OCI-LY7 (cell line): ENCODE results near the gene C11orf16. TPM values are rescaled to one million over a fixed set of nuclear protein-coding genes. Genes with fewer than 3 reads are reported as not detected.
A peak's percentile ranks its signal among the peaks of the same experiment; 100 is the strongest.
"Not testable (repeated sequence)": the region's sequence is repeated elsewhere in the genome, so short reads cannot be mapped to it uniquely, and the experiment has no call there.

Source experiments
- BruUV-seq: library from RNA; stranded (reverse); fragments of 400-500 nt; replicated peaks from 2 replicates; lab custom pipeline; 2021; lab: Mats Ljungman, UMichigan
- CTCF ChIA-PET: fragments of 300-600 bp; sonication (Branson Sonifier 250); formaldehyde crosslinking; loops from one replicate; lab custom pipeline; 2022; ENCODE audit warnings: antibody characterized with exemption; ENCODE audit not compliant: unreplicated experiment; lab: Charles Lee
- POLR2A ChIA-PET: fragments of 300-600 bp; sonication (Branson Sonifier 250); formaldehyde crosslinking; loops from one replicate; lab custom pipeline; 2022; ENCODE audit warnings: antibody characterized with exemption; lab: Charles Lee
- DNase-seq: peaks from one replicate; pipeline ENCODE4 v3.0.0-alpha.2; 2015; ENCODE audit warnings: low spot score
- H2AFZ ChIP-seq: fragments of 200-600 bp; sonication (generic), shearing (Covaris generic); 2 replicates; pipeline ENCODE4 v1.6.1; 2014; ENCODE audit warnings: mild to moderate bottlenecking, antibody characterized with exemption, low read length, moderate library complexity
- H3K27ac ChIP-seq: fragments of 200-600 bp; sonication (generic); 2 replicates; pipeline ENCODE4 v1.5.1; 2014; ENCODE audit warnings: mixed run types, low read depth, mild to moderate bottlenecking, moderate library complexity, low read length, inconsistent platforms; ENCODE audit not compliant: poor library complexity, severe bottlenecking
- H3K36me3 ChIP-seq: fragments of 200-600 bp; sonication (generic); 2 replicates; pipeline ENCODE4 v1.6.1; 2014; ENCODE audit warnings: mild to moderate bottlenecking, antibody characterized with exemption, low read length, moderate library complexity, mixed read lengths; ENCODE audit not compliant: insufficient read depth
- H3K4me1 ChIP-seq: fragments of 200-600 bp; sonication (generic); 2 replicates; pipeline ENCODE4 v1.5.1; 2014; ENCODE audit warnings: mild to moderate bottlenecking, low read length; ENCODE audit not compliant: insufficient read depth, poor library complexity, severe bottlenecking
- H3K4me2 ChIP-seq: fragments of 200-600 bp; sonication (generic); 2 replicates; pipeline ENCODE4 v1.6.1; 2014; ENCODE audit warnings: mild to moderate bottlenecking, low read length
- H3K4me3 ChIP-seq: fragments of 200-600 bp; sonication (generic); 2 replicates; pipeline ENCODE4 v1.5.1; 2014; ENCODE audit warnings: mild to moderate bottlenecking, low read depth, low read length; ENCODE audit not compliant: poor library complexity, severe bottlenecking
- H3K79me2 ChIP-seq: fragments of 200-600 bp; sonication (generic); 2 replicates; pipeline ENCODE4 v1.6.1; 2016; ENCODE audit warnings: low read depth, mild to moderate bottlenecking, low read length, moderate library complexity, mixed read lengths; ENCODE audit not compliant: insufficient read depth
- H3K9me2 ChIP-seq: fragments of 200-600 bp; sonication (generic); 2 replicates; pipeline ENCODE4 v1.6.1; 2016; ENCODE audit warnings: mild to moderate bottlenecking, low read length, mixed read lengths; ENCODE audit not compliant: insufficient read depth
- H3K9me3 ChIP-seq: fragments of 200-600 bp; sonication (generic); 2 replicates; pipeline ENCODE4 v1.6.1; 2014; ENCODE audit warnings: mild to moderate bottlenecking, mixed run types, low read length, mixed read lengths
- H4K20me1 ChIP-seq: fragments of 200-600 bp; sonication (generic); 2 replicates; pipeline ENCODE4 v1.6.1; 2014; ENCODE audit warnings: mild to moderate bottlenecking, antibody characterized with exemption, low read length, moderate library complexity, mixed read lengths; ENCODE audit not compliant: insufficient read depth
- CTCF ChIP-seq: fragments of 200-600 bp; sonication (generic); conservative IDR thresholded peaks from 2 replicates; pipeline ENCODE4 v1.5.1; 2014; ENCODE audit warnings: mild to moderate bottlenecking, antibody characterized with exemption, low read length, moderate library complexity, mixed read lengths
- EZH2phosphoT487 ChIP-seq: fragments of 200-600 bp; sonication (generic); IDR thresholded peaks from 2 replicates; pipeline ENCODE4 v1.6.1; 2018; ENCODE audit warnings: low read depth, borderline replicate concordance, mild to moderate bottlenecking, mixed run types, antibody characterized with exemption, low read length, moderate library complexity, mixed read lengths
- intact Hi-C: fragments of 100-400 bp; cut with micrococcal nuclease; formaldehyde crosslinking; loops from one replicate; pipeline ENCODE4 v1.10.0; 2022; ENCODE audit not compliant: unreplicated experiment
- total RNA-seq, 2 experiments: library from RNA; depleted of rRNA in 1 of 2; stranded (reverse); fragments of >200 nt in 1 of 2; shearing (Covaris generic) in 1 of 2; gene quantifications; 2 replicates each; pipeline ENCODE4 v1.2.3, GENCODE V29; 2014 to 2022

Gene C11orf16
- total RNA-seq, 2 experiments from 2014 or later: not detected

GRCh38 chr11:8941341-8942103 is 8.8 kb upstream of the C11orf16 start:
- Histone ChIP-seq H3K36me3 (no peaks in the 10 kb centered on the region), H3K4me2 (no peak overlapping the region), H3K4me3 (no peak overlapping the region), H3K9me3 (no peaks in the 10 kb centered on the region), H3K27ac (no peak overlapping the region), H3K79me2 (no peaks in the 10 kb centered on the region), H3K4me1 (no peaks in the 10 kb centered on the region), H4K20me1 (no peaks in the 10 kb centered on the region; the same call in 1 of the 2 replicates), H2AFZ (no peak overlapping the region), H3K9me2 (no peaks in the 10 kb centered on the region)
- ChIA-PET CTCF (no interaction called here), POLR2A (interaction anchor here (0.7 to 1.1 kb wide), 2 partner anchors 18 to 609 kb away, joined by 3 to 4 read pairs; no protein-coding TSS in a partner anchor)
- no peak for DNase-seq
- BruUV-seq: no TSS peak
- intact Hi-C loops: no loop called here
- TF ChIP-seq EZH2phosphoT487 (no peak), CTCF (no peak)

DNA sequence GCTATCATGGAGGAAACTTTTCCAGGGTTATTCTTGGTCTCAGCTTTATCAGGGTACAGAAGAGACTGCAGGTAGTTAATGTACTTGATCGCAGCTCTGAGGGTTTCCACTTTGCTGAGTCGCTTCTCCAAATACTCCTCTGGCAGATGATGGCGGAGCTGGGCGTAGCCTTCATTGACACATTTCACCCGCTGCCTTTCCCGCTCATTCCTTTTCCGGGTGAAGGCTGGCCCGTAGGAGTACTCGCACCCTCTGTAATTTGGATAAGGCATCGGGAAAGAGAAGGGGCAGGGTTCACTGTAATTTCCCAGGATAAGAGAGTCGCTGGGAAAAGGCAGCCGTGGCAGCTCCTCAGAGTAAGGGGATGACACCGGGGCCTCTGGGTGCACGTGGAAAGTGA is 4.9 kb upstream of the C11orf16 start:
- no peak overlapping the region for H3K4me2 ChIP-seq
- H4K20me1 ChIP-seq: no peaks in the 10 kb centered on the region; the same call in 1 of the 2 replicates
- no peak overlapping the region for H3K27ac ChIP-seq
- H3K9me2 ChIP-seq: no peaks in the 10 kb centered on the region
- H2AFZ ChIP-seq: no peak overlapping the region
- CTCF ChIA-PET: interaction anchor here (0.8 kb wide), 1 partner anchor 22 kb away, joined by 4 read pairs; no protein-coding TSS in a partner anchor
- no peak overlapping the region for H3K4me3 ChIP-seq
- no peaks in the 10 kb centered on the region for H3K36me3 ChIP-seq
- TF ChIP-seq CTCF: no peak
- POLR2A ChIA-PET: interaction anchor here (0.5 to 1.0 kb wide), 2 partner anchors 12 to 25 kb away, joined by 3 to 5 read pairs; no protein-coding TSS in a partner anchor
- no peak for DNase-seq
- intact Hi-C loops: no loop called here
- H3K4me1 ChIP-seq: no peaks in the 10 kb centered on the region
- BruUV-seq: no TSS peak
- no peaks in the 10 kb centered on the region for H3K9me3 ChIP-seq
- no peaks in the 10 kb centered on the region for H3K79me2 ChIP-seq

DNA sequence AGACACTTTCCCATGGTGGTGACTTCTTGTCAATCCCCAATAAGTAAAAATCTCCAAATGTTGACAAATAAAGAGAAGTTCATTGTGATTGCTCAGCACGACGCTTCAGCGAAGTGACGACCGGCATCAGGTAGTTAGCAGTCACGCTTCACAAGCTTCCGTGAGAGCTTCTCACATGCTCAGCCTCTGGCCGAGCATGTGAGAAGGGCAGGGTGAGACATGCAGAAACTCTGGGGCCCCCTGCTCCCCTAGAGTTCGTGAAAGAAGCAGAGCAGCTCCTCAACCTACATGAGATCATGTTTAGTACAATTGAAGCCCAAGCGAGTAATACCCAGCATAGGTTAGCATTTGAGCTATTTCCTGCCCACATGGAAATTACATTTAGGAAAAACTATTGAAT is 4.4 kb upstream of the C11orf16 start:
- H3K27ac ChIP-seq: no peak overlapping the region
- no peaks in the 10 kb centered on the region for H3K9me3 ChIP-seq
- H3K79me2 ChIP-seq: no peaks in the 10 kb centered on the region
- TF ChIP-seq CTCF (no peak), EZH2phosphoT487 (no peak)
- no peak overlapping the region for H3K4me3 ChIP-seq
- intact Hi-C loops: no loop called here
- H3K4me2 ChIP-seq: 0 out of 2 replicates have a peak overlapping the region, but pooled peaks have one; percentile 8
- H4K20me1 ChIP-seq: no peaks in the 10 kb centered on the region; the same call in 1 of the 2 replicates
- DNase-seq: no peak
- ChIA-PET POLR2A (interaction anchor here (0.5 kb wide), 1 partner anchor 25 kb away, joined by 5 read pairs; no protein-coding TSS in a partner anchor), CTCF (interaction anchor here (0.8 kb wide), 1 partner anchor 22 kb away, joined by 4 read pairs; no protein-coding TSS in a partner anchor)
- H2AFZ ChIP-seq: no peak overlapping the region
- no peaks in the 10 kb centered on the region for H3K9me2 ChIP-seq
- BruUV-seq: no TSS peak
- H3K36me3 ChIP-seq: no peaks in the 10 kb centered on the region
- H3K4me1 ChIP-seq: no peaks in the 10 kb centered on the region

DNA sequence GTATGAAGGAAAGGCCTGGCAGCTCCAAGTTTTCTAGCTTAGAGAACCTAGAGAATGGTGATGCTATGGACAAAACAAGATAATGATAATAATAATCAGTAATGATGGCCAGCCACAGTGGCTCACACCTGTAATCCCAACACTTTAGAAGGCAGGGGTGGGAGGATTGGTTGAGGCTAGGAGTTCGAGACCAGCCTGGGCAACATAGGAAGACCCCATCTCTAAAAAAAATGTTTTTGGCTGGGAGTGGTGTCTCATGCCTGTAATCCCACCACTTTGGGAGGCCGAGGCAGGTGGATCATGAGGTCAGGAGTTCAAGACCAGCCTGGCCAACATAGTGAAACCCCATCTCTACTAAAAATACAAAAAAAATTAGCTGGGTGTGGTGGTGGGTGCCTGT is 3.0 kb upstream of the C11orf16 start:
- H3K9me3 ChIP-seq, H3K4me3 ChIP-seq, H3K9me2 ChIP-seq, H3K79me2 ChIP-seq, H3K27ac ChIP-seq, H2AFZ ChIP-seq, H3K36me3 ChIP-seq, H4K20me1 ChIP-seq, BruUV-seq, H3K4me2 ChIP-seq, intact Hi-C loops, DNase-seq, H3K4me1 ChIP-seq: not testable (repeated sequence)
- ChIA-PET POLR2A (interaction anchor here (1.0 to 1.1 kb wide), 2 partner anchors 24 to 29 kb away, joined by 3 to 7 read pairs; no protein-coding TSS in a partner anchor), CTCF (interaction anchor here (0.6 kb wide), 1 partner anchor 27 kb away, joined by 3 read pairs; no protein-coding TSS in a partner anchor)
